Panc1 (cell line): Measurements from ENCODE around the gene ZCCHC8.

Source experiments
- POLR2AphosphoS5 ChIP-seq: IDR thresholded peaks from 2 replicates; pipeline ENCODE4 v1.6.1; 2012; ENCODE audit warnings: mild to moderate bottlenecking, low read depth, low read length, moderate library complexity
- TCF7L2 ChIP-seq: IDR thresholded peaks from 2 replicates; pipeline ENCODE4 v1.6.1; 2011; ENCODE audit warnings: mild to moderate bottlenecking, low read depth, low read length, inconsistent platforms
- TF ChIP-seq, protein P1 (sequence below): fragments of 450-650 bp; IDR thresholded peaks from 2 replicates; pipeline ENCODE4 v1.5.1; 2017; ENCODE audit warnings: mild to moderate bottlenecking

DNA sequence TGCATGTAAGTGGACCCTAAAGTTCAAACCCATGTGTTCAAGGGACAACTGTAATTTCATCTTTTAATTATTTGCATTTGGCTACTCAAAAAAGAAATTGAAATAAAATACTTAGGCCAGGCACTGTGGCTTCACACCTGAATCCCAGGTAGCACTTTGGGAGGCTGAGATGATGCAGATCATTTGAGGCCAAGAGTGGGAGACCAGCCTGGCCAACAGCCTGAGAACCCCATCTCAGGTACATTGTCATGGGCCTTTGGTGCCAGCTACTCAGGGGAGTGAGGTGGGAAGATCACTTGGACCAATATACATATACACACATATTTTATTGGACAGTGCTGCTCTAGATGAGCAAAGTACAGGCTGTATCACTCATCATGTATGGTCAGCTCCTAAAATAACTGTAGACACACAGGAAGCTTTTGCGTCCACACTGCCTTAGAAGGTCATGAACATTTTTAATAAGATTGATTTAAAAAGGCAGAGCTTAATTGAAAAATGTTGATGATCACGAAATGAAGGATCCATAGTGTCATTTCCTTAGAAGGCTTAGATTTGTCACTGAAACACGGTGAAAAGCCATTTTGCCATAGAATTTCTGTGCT is 2.5 kb upstream of the ZCCHC8 start:
- TF ChIP-seq, protein P1, sequence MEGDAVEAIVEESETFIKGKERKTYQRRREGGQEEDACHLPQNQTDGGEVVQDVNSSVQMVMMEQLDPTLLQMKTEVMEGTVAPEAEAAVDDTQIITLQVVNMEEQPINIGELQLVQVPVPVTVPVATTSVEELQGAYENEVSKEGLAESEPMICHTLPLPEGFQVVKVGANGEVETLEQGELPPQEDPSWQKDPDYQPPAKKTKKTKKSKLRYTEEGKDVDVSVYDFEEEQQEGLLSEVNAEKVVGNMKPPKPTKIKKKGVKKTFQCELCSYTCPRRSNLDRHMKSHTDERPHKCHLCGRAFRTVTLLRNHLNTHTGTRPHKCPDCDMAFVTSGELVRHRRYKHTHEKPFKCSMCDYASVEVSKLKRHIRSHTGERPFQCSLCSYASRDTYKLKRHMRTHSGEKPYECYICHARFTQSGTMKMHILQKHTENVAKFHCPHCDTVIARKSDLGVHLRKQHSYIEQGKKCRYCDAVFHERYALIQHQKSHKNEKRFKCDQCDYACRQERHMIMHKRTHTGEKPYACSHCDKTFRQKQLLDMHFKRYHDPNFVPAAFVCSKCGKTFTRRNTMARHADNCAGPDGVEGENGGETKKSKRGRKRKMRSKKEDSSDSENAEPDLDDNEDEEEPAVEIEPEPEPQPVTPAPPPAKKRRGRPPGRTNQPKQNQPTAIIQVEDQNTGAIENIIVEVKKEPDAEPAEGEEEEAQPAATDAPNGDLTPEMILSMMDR: no peak
- TF ChIP-seq TCF7L2: no peak
- TF ChIP-seq POLR2AphosphoS5: peak; percentile 66
